ENCODE measurements around the gene COA8. TPM values are rescaled to one million over a fixed set of nuclear protein-coding genes. Genes with fewer than 3 reads are reported as not detected.

Gene COA8
- total and polyA plus RNA-seq, 2 of the 13 experiments (the other 11 are each of a cell fraction or from before 2014, with no cell fraction given), result 10.9 to 25.1 TPM

GRCh38 chr14:103628221-103628683 is 65.5 kb downstream of the COA8 start (continued):
- TF ChIP-seq ZNF597 (CRISPR knock-in tag; IDR thresholded peaks at IDR 0.05) (no peak), ZC3H4 (CRISPR knock-in tag; IDR thresholded peaks at IDR 0.05; ENCODE audit: borderline replicate concordance) (peak; percentile 84; the same call in 1 of the 2 replicates), MIER3 (CRISPR knock-in tag; IDR thresholded peaks at IDR 0.05; ENCODE audit: borderline replicate concordance) (no peak), ZNF326 (CRISPR knock-in tag; IDR thresholded peaks at IDR 0.05; ENCODE audit: borderline replicate concordance) (0 out of 2 replicates have a peak, but pooled peaks have one; percentile 84), SCMH1 (CRISPR knock-in tag; IDR thresholded peaks at IDR 0.05; ENCODE audit: borderline replicate concordance) (no peak), ZNF512B (CRISPR knock-in tag; IDR thresholded peaks at IDR 0.05; ENCODE audit: borderline replicate concordance) (no peak), IRF1 (CRISPR knock-in tag; IDR thresholded peaks at IDR 0.05; ENCODE audit: low read depth) (no peak), HHEX (CRISPR knock-in tag; IDR thresholded peaks at IDR 0.05) (no peak), TIGD3 (CRISPR knock-in tag; IDR thresholded peaks at IDR 0.05; ENCODE audit: borderline replicate concordance) (no peak), UBTF (CRISPR knock-in tag; IDR thresholded peaks at IDR 0.05) (peak; percentile 93), ZNF230 (CRISPR knock-in tag; IDR thresholded peaks at IDR 0.05) (no peak), ZNF431 (CRISPR knock-in tag; IDR thresholded peaks at IDR 0.05; ENCODE audit: borderline replicate concordance, low read depth) (no peak), ZNF737 (CRISPR knock-in tag; IDR thresholded peaks at IDR 0.05; ENCODE audit: borderline replicate concordance) (no peak), ZNF335 (CRISPR knock-in tag; IDR thresholded peaks at IDR 0.05) (no peak)

All from HepG2 (cell line).